ENCODE measurements around the gene FARSA. TPM values are rescaled to one million over a fixed set of nuclear protein-coding genes. Genes with fewer than 3 reads are reported as not detected.

Gene FARSA
- total and polyA plus RNA-seq, 2 donors (not counting 1 experiment from before 2014, with no cell fraction given) = 26.4 to 50.1 TPM

DNA sequence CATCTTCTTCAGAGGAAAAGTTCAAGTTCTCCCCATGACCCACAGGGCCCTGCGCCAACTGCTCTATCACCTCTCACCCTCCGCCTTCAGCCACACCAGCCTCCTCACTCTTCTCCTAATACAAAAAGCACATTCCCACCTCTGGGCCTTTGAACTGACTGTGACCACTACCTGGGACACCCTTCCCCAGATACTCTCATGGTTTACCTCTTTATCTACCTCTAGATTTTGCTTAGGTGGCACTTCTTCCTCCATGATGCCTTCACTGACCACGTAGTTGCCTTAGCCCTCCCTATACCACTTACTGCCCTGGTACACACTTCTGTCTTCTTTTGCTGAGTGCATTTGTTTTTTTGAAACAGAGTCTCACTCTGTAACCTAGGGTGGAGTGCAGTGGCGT is 10.6 kb downstream of the FARSA start:
- WGBS (ENCODE audit: insufficient coverage) = 93% methylated on average over 3 of the region's 4 CpGs
- Histone ChIP-seq H3K4me1 (ENCODE audit: control insufficient read depth in 2 of 2, insufficient read depth in 2 of 2, low read length in 2 of 2) (peaks cover 0 to 12% of the 10 kb centered on the region in 2 donors), H3K4me3 (ENCODE audit: control extremely low read depth in 1 of 5, extremely low read depth in 1 of 5, insufficient read depth in 1 of 5, low read depth in 2 of 5, low read length in 4 of 5) (no peak overlapping the region), H3K9me3 (ENCODE audit: control extremely low read depth in 1 of 3, control insufficient read depth in 2 of 3, insufficient read depth in 1 of 3, low read length in 2 of 3) (no peaks in the 10 kb centered on the region), H3K36me3 (replicated peaks in 1 of 2; ENCODE audit: control extremely low read depth in 1 of 2, control insufficient read depth in 1 of 2, extremely low read depth in 1 of 2, insufficient read depth in 2 of 2, low read length in 1 of 2) (peaks cover 0 to 47% of the 10 kb centered on the region in 2 experiments), H4K20me1 (ENCODE audit: control insufficient read depth, insufficient read depth, low read length, poor library complexity, severe bottlenecking) (peaks cover 13% of the 10 kb centered on the region), H3K79me2 (ENCODE audit: control insufficient read depth, insufficient read depth, low read length) (peaks cover under 1% of the 10 kb centered on the region), H3K4me2 (replicated peaks; ENCODE audit: low read depth, low read length, poor library complexity, severe bottlenecking) (no peak overlapping the region), H2AFZ (ENCODE audit: insufficient read depth, low read depth, low read length, poor library complexity, severe bottlenecking) (no peak overlapping the region), H3K27me3 (replicated peaks in 1 of 4; ENCODE audit: control extremely low read depth in 1 of 4, control insufficient read depth in 3 of 4, insufficient read depth in 4 of 4, low read length in 3 of 4) (no peaks in the 10 kb centered on the region), H3K9ac (ENCODE audit: low read length) (no peak overlapping the region), H3K27ac (ENCODE audit: low read length in 2 of 2) (no peak overlapping the region)
- POLR2A ChIA-PET = no interaction called here
- ATAC-seq (ENCODE audit: low read depth) (no peak), DNase-seq (no peak)
- peaks cover 9% of the 10 kb centered on the region for H3K4me1 Mint-ChIP-seq
- intact Hi-C loops (cut with micrococcal nuclease) = no loop called here
- no peaks in the 10 kb centered on the region for H3K9me3 Mint-ChIP-seq (ENCODE audit: insufficient read depth)
- H3K4me3 Mint-ChIP-seq = no peak overlapping the region
- TF ChIP-seq EZH2 (IDR thresholded peaks at IDR 0.05; ENCODE audit: borderline replicate concordance, insufficient read depth, low read depth, low read length, poor library complexity, severe bottlenecking) = no peak
- TF ChIP-seq, protein P1, sequence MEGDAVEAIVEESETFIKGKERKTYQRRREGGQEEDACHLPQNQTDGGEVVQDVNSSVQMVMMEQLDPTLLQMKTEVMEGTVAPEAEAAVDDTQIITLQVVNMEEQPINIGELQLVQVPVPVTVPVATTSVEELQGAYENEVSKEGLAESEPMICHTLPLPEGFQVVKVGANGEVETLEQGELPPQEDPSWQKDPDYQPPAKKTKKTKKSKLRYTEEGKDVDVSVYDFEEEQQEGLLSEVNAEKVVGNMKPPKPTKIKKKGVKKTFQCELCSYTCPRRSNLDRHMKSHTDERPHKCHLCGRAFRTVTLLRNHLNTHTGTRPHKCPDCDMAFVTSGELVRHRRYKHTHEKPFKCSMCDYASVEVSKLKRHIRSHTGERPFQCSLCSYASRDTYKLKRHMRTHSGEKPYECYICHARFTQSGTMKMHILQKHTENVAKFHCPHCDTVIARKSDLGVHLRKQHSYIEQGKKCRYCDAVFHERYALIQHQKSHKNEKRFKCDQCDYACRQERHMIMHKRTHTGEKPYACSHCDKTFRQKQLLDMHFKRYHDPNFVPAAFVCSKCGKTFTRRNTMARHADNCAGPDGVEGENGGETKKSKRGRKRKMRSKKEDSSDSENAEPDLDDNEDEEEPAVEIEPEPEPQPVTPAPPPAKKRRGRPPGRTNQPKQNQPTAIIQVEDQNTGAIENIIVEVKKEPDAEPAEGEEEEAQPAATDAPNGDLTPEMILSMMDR (IDR thresholded peaks at IDR 0.05) = no peak
- CTCF ChIA-PET = no interaction called here
- H3K27me3 Mint-ChIP-seq = no peaks in the 10 kb centered on the region
- no peak overlapping the region for H3K27ac Mint-ChIP-seq

DNA sequence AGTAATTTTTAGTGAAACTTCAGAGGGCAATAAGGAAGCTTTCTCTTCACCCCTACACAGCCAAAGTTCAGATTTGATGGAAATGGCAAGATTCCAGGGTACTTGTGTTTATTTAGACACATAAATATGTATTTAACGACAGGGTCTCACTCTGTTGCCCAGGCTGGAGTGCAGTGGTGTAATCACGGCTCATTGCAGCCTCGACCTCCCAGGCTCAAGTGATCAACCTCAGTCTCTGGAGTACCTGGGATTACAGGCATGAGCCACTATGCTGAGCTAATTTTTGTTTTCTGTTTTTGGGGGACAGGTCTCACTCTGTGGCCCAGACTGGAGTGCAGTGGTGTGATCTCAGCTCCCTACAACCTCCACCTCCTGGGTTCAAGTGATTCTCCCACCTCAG is 12.5 kb downstream of the FARSA start:
- ATAC-seq (ENCODE audit: low read depth) (no peak), DNase-seq (no peak)
- TF ChIP-seq, protein P1 (IDR thresholded peaks at IDR 0.05) = no peak
- no peak for TF ChIP-seq EZH2 (IDR thresholded peaks at IDR 0.05; ENCODE audit: borderline replicate concordance, insufficient read depth, low read depth, low read length, poor library complexity, severe bottlenecking)
- Histone ChIP-seq H3K4me3 (ENCODE audit: control extremely low read depth in 1 of 5, extremely low read depth in 1 of 5, insufficient read depth in 1 of 5, low read depth in 2 of 5, low read length in 4 of 5) (no peak overlapping the region), H3K27ac (ENCODE audit: low read length in 2 of 2) (no peak overlapping the region), H3K9ac (ENCODE audit: low read length) (no peak overlapping the region), H3K27me3 (replicated peaks in 1 of 4; ENCODE audit: control extremely low read depth in 1 of 4, control insufficient read depth in 3 of 4, insufficient read depth in 4 of 4, low read length in 3 of 4) (no peaks in the 10 kb centered on the region), H2AFZ (ENCODE audit: insufficient read depth, low read depth, low read length, poor library complexity, severe bottlenecking) (no peak overlapping the region), H3K9me3 (ENCODE audit: control extremely low read depth in 1 of 3, control insufficient read depth in 2 of 3, insufficient read depth in 1 of 3, low read length in 2 of 3) (no peaks in the 10 kb centered on the region), H3K36me3 (replicated peaks in 1 of 2; ENCODE audit: control extremely low read depth in 1 of 2, control insufficient read depth in 1 of 2, extremely low read depth in 1 of 2, insufficient read depth in 2 of 2, low read length in 1 of 2) (peaks cover 0 to 36% of the 10 kb centered on the region in 2 experiments), H3K4me2 (replicated peaks; ENCODE audit: low read depth, low read length, poor library complexity, severe bottlenecking) (no peak overlapping the region), H4K20me1 (ENCODE audit: control insufficient read depth, insufficient read depth, low read length, poor library complexity, severe bottlenecking) (peaks cover 12% of the 10 kb centered on the region), H3K79me2 (ENCODE audit: control insufficient read depth, insufficient read depth, low read length) (no peaks in the 10 kb centered on the region), H3K4me1 (ENCODE audit: control insufficient read depth in 2 of 2, insufficient read depth in 2 of 2, low read length in 2 of 2) (peaks cover 0 to 12% of the 10 kb centered on the region in 2 donors)
- Mint-ChIP-seq H3K27ac (no peak overlapping the region), H3K27me3 (no peaks in the 10 kb centered on the region), H3K9me3 (ENCODE audit: insufficient read depth) (no peaks in the 10 kb centered on the region), H3K4me3 (no peak overlapping the region), H3K4me1 (peaks cover 9% of the 10 kb centered on the region)
- ChIA-PET POLR2A (interaction anchor here (1.0 kb wide), 1 partner anchor 30 kb away, joined by 4 read pairs; the partner anchor contains the start of gene GCDH), CTCF (interaction anchor here (0.6 to 1.4 kb wide), 3 partner anchors 12 to 1285 kb away, joined by 3 to 5 read pairs (median 3); partner anchors contain the start of gene ADGRL1)
- 82% methylated on average over 2 of the region's 3 CpGs for WGBS (ENCODE audit: insufficient coverage)
- intact Hi-C loops (cut with micrococcal nuclease) = no loop called here

Measured in B cell (primary cell).